HL-60 (cell line): ENCODE results near the gene CNGA4.
"Not testable (repeated sequence)": the region's sequence is repeated elsewhere in the genome, so short reads cannot be mapped to it uniquely, and the experiment has no call there.

Source experiments
- DNase-seq, 2 experiments: peaks; one replicate each; pipeline ENCODE4 v3.0.0-alpha.2; 2010 to 2020; ENCODE audit warnings: low read depth in 1 of 2, low spot score in 1 of 2
- H3K27ac ChIP-seq: fragments of 250-450 bp; sonication (Bioruptor Pico); replicated peaks from 2 replicates; pipeline ENCODE4 v1.5.1; 2020; ENCODE audit warnings: mild to moderate bottlenecking, moderate library complexity
- H3K27me3 ChIP-seq: fragments of 250-450 bp; sonication (Bioruptor Pico); 2 replicates; pipeline ENCODE4 v1.5.1; 2021; ENCODE audit warnings: mild to moderate bottlenecking, moderate library complexity; ENCODE audit not compliant: insufficient read depth, poor library complexity, severe bottlenecking
- H3K4me3 ChIP-seq: replicated peaks from 2 replicates; pipeline ENCODE4 v1.5.1; 2011; ENCODE audit warnings: mild to moderate bottlenecking, control low read depth, low read length; ENCODE audit not compliant: insufficient read depth
- GABPA ChIP-seq: IDR thresholded peaks from 2 replicates; pipeline ENCODE4 v1.6.1; 2012; ENCODE audit warnings: low read depth
- POLR2AphosphoS5 ChIP-seq: IDR thresholded peaks from 2 replicates; pipeline ENCODE4 v1.6.1; 2012; ENCODE audit warnings: low read depth
- SPI1 ChIP-seq: IDR thresholded peaks from 2 replicates; pipeline ENCODE4 v1.6.1; 2012; ENCODE audit warnings: low read depth, mild to moderate bottlenecking, borderline replicate concordance
- TF ChIP-seq, protein P1 (sequence below): IDR thresholded peaks from 2 replicates; pipeline ENCODE4 v1.6.1; 2012; ENCODE audit warnings: low read depth; ENCODE audit not compliant: insufficient replicate concordance
- TF ChIP-seq, protein P2 (sequence below): IDR thresholded peaks from one replicate; pipeline ENCODE4 v1.5.1; 2011; ENCODE audit warnings: low read length, control low read depth, inconsistent platforms; ENCODE audit not compliant: insufficient read depth

CNGA4 gene

GRCh38 chr11:6240139-6240538 is 1.2 kb downstream of the CNGA4 start:
- H3K4me3 ChIP-seq: no peak overlapping the region
- peak overlapping the region; percentile 48 for H3K27ac ChIP-seq
- H3K27me3 ChIP-seq: no peaks in the 10 kb centered on the region
- DNase-seq: no peak
- TF ChIP-seq SPI1 (no peak), POLR2AphosphoS5 (no peak)

DNA sequence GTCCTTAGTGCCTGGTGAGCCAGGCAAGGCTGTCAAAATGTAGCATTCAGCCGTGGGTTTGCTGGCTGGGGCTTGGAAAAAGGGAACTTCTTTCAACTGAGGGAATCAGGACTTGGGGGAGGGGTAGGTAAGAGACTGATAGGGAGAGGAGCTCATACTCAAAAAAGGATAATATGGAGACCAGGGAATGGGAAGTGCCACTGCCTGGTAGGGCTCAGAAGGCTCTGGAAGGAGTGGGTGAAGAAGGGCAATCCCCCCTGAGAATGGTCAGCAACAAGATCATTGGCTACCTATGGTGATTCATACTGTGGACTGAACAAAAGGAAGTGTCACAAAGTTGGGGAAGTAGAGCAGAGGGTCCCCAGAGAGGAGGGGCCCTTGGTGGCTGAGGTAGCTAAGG is 1.9 kb downstream of the CNGA4 start:
- Histone ChIP-seq H3K27ac (peak overlapping the region; percentile 48), H3K4me3 (no peak overlapping the region), H3K27me3 (no peaks in the 10 kb centered on the region)
- TF ChIP-seq POLR2AphosphoS5: no peak
- peak; percentile 18; the same call in 1 of the 2 replicates for TF ChIP-seq SPI1
- DNase-seq: peak; percentile 50 to 67

- no peak overlapping the region for H3K4me3 ChIP-seq
- H3K27me3 ChIP-seq: no peaks in the 10 kb centered on the region
- no peak for DNase-seq
- no peak for TF ChIP-seq SPI1
- TF ChIP-seq POLR2AphosphoS5: no peak
- TF ChIP-seq, protein P1, sequence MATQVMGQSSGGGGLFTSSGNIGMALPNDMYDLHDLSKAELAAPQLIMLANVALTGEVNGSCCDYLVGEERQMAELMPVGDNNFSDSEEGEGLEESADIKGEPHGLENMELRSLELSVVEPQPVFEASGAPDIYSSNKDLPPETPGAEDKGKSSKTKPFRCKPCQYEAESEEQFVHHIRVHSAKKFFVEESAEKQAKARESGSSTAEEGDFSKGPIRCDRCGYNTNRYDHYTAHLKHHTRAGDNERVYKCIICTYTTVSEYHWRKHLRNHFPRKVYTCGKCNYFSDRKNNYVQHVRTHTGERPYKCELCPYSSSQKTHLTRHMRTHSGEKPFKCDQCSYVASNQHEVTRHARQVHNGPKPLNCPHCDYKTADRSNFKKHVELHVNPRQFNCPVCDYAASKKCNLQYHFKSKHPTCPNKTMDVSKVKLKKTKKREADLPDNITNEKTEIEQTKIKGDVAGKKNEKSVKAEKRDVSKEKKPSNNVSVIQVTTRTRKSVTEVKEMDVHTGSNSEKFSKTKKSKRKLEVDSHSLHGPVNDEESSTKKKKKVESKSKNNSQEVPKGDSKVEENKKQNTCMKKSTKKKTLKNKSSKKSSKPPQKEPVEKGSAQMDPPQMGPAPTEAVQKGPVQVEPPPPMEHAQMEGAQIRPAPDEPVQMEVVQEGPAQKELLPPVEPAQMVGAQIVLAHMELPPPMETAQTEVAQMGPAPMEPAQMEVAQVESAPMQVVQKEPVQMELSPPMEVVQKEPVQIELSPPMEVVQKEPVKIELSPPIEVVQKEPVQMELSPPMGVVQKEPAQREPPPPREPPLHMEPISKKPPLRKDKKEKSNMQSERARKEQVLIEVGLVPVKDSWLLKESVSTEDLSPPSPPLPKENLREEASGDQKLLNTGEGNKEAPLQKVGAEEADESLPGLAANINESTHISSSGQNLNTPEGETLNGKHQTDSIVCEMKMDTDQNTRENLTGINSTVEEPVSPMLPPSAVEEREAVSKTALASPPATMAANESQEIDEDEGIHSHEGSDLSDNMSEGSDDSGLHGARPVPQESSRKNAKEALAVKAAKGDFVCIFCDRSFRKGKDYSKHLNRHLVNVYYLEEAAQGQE: no peak
- TF ChIP-seq, protein P2, sequence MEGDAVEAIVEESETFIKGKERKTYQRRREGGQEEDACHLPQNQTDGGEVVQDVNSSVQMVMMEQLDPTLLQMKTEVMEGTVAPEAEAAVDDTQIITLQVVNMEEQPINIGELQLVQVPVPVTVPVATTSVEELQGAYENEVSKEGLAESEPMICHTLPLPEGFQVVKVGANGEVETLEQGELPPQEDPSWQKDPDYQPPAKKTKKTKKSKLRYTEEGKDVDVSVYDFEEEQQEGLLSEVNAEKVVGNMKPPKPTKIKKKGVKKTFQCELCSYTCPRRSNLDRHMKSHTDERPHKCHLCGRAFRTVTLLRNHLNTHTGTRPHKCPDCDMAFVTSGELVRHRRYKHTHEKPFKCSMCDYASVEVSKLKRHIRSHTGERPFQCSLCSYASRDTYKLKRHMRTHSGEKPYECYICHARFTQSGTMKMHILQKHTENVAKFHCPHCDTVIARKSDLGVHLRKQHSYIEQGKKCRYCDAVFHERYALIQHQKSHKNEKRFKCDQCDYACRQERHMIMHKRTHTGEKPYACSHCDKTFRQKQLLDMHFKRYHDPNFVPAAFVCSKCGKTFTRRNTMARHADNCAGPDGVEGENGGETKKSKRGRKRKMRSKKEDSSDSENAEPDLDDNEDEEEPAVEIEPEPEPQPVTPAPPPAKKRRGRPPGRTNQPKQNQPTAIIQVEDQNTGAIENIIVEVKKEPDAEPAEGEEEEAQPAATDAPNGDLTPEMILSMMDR: no peak
- TF ChIP-seq GABPA: no peak
- no peak overlapping the region; the same call in 1 of the 2 replicates for H3K27ac ChIP-seq
These were observed 2.4 kb downstream of the CNGA4 start for GRCh38 chr11:6241316-6241715.

- H3K4me3 ChIP-seq: no peak overlapping the region
- no peak overlapping the region for H3K27ac ChIP-seq
- no peak for TF ChIP-seq SPI1
- TF ChIP-seq, protein P2: no peak
- no peak for TF ChIP-seq GABPA
- no peak for TF ChIP-seq POLR2AphosphoS5
- TF ChIP-seq, protein P1: no peak
- DNase-seq: no peak
- no peaks in the 10 kb centered on the region for H3K27me3 ChIP-seq
These were observed 6.6 kb downstream of the CNGA4 start for GRCh38 chr11:6245536-6245935.

DNA sequence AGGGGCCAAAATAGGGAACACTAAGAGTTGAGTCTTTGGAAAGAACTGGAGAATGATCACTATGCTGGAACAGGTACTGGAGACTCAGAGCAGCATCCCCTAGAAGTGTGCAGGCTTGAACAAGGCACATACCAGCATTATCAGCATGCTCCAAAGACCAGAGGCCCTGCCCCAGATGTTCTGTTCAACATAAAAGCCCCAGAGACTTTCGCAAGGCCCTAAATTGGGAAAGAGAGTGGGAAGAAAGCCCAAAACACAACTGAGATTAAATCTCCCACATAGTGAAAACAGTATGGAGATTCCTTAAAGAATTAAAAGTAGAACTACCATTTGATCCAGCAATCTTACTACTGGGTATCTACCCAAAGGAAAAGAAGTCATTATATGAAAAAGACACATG is 9.4 kb downstream of the CNGA4 start:
- no peak for TF ChIP-seq POLR2AphosphoS5
- Histone ChIP-seq H3K27me3 (no peaks in the 10 kb centered on the region), H3K27ac (no peak overlapping the region), H3K4me3 (no peak overlapping the region)
- DNase-seq: no peak

- not testable (repeated sequence) for H3K4me3 ChIP-seq, H3K27ac ChIP-seq, DNase-seq, H3K27me3 ChIP-seq
These were observed 10.0 kb downstream of the CNGA4 start for GRCh38 chr11:6248897-6249296.
